Keratinocyte (primary cell): ENCODE results near the gene LEUTX.

Experiments
- CTCF ChIP-seq, 3 experiments: IDR thresholded peaks in 1 of 3; conservative IDR thresholded peaks in 1 of 3; optimal IDR thresholded peaks in 1 of 3; 2 replicates in 2 of 3; 3 replicates in 1 of 3; pipeline versions ENCODE3 to v1.5.1; 2011; ENCODE audit warnings: low read length in 3 of 3, mild to moderate bottlenecking in 3 of 3, moderate library complexity in 2 of 3, control low read depth in 1 of 3, inconsistent platforms in 1 of 3; ENCODE audit not compliant: insufficient read depth in 2 of 3; ENCODE audit errors: extremely low read depth in 1 of 3
- EZH2 ChIP-seq: IDR thresholded peaks from one replicate; pipeline ENCODE4 v1.6.1; 2012; ENCODE audit warnings: inconsistent platforms, mild to moderate bottlenecking, low read length, moderate library complexity

- no peak for TF ChIP-seq CTCF (optimal IDR thresholded peaks at IDR 0.05 in 1 of 3, IDR thresholded peaks at IDR 0.05 in 1 of 3, conservative IDR thresholded peaks at IDR 0.05 in 1 of 3; ENCODE audit: extremely low read depth in 1 of 3, insufficient read depth in 2 of 3, low read length in 3 of 3)
- TF ChIP-seq EZH2: no peak
Measured at GRCh38 chr19:39731685-39732084, 47.0 kb upstream of the LEUTX start.
